Umbilical cord (tissue), 1 donor: ENCODE data around the gene FBXL14. TPM values are rescaled to one million over a fixed set of nuclear protein-coding genes. Genes with fewer than 3 reads are reported as not detected.

ENCODE experiments used
- total RNA-seq: library from RNA; depleted of rRNA; stranded (reverse); fragments of >200 nt; gene quantifications from one replicate; pipeline ENCODE4 v1.2.3, GENCODE V29; 2014; ENCODE audit warnings: low replicate concordance; ENCODE audit not compliant: insufficient read depth

FBXL14 gene
- total RNA-seq, 1 donor from 2014 or later, result 9.6 TPM

Other genes with a start within 250 kb of the FBXL14 start
- 101 TPM for gene WNT5B, start 34.6 kb upstream of the FBXL14 start, total RNA-seq
- gene ADIPOR2, start 96.5 kb upstream of the FBXL14 start, total RNA-seq, result 25.8 TPM
- gene LRTM2, start 226.0 kb upstream of the FBXL14 start, total RNA-seq, result 1.2 TPM